ENCODE measurements around the gene RPL22.

Gene RPL22

GRCh38 chr1:6183520-6183989, 15.8 kb downstream of the RPL22 start:
- Histone ChIP-seq H3K4me2 (ENCODE audit: low read depth, low read length) (no peak overlapping the region), H3K36me3 (replicated peaks; ENCODE audit: insufficient read depth, low read length) (no peaks in the 10 kb centered on the region), H2AFZ (ENCODE audit: low read length) (no peak overlapping the region), H3K27ac (ENCODE audit: low read length) (no peak overlapping the region), H3K9me3 (replicated peaks; ENCODE audit: insufficient read depth, low read length) (no peaks in the 10 kb centered on the region), H3K9me2 (replicated peaks; ENCODE audit: insufficient read depth, low read length) (no peaks in the 10 kb centered on the region), H3K79me2 (ENCODE audit: low read length) (peaks cover 15% of the 10 kb centered on the region), H3K27me3 (replicated peaks; ENCODE audit: insufficient read depth, low read length) (peaks cover 18% of the 10 kb centered on the region), H3K9ac (ENCODE audit: low read length) (no peak overlapping the region), H4K20me1 (ENCODE audit: insufficient read depth, low read length) (peaks cover 26% of the 10 kb centered on the region), H3F3A (ENCODE audit: insufficient read depth, low read length) (peaks cover 16% of the 10 kb centered on the region), H3K4me3 (ENCODE audit: low read length) (no peak overlapping the region), H3K4me1 (ENCODE audit: low read length) (no peaks in the 10 kb centered on the region)
- no peak for TF ChIP-seq EZH2 (optimal IDR thresholded peaks at IDR 0.05; ENCODE audit: low read depth, low read length)
- TF ChIP-seq CTCF (IDR thresholded peaks at IDR 0.05; ENCODE audit: low read length): no peak
- TF ChIP-seq EZH2phosphoT487 (IDR thresholded peaks at IDR 0.05; ENCODE audit: low read length): no peak
- DNase-seq: no peak

GRCh38 chr1:6181347-6181770, 18.0 kb downstream of the RPL22 start:
- no peak overlapping the region for H3K9ac ChIP-seq (ENCODE audit: low read length)
- no peak for DNase-seq
- H3K9me2 ChIP-seq (replicated peaks; ENCODE audit: insufficient read depth, low read length): no peaks in the 10 kb centered on the region
- no peak overlapping the region for H3K4me3 ChIP-seq (ENCODE audit: low read length)
- peaks cover 11% of the 10 kb centered on the region; the same call in 1 of the 2 replicates for H4K20me1 ChIP-seq (ENCODE audit: insufficient read depth, low read length)
- H2AFZ ChIP-seq (ENCODE audit: low read length): no peak overlapping the region
- H3K27ac ChIP-seq (ENCODE audit: low read length): no peak overlapping the region
- peaks cover 16% of the 10 kb centered on the region for H3F3A ChIP-seq (ENCODE audit: insufficient read depth, low read length)
- H3K79me2 ChIP-seq (ENCODE audit: low read length): no peaks in the 10 kb centered on the region
- no peaks in the 10 kb centered on the region for H3K4me1 ChIP-seq (ENCODE audit: low read length)
- no peaks in the 10 kb centered on the region for H3K9me3 ChIP-seq (replicated peaks; ENCODE audit: insufficient read depth, low read length)
- H3K4me2 ChIP-seq (ENCODE audit: low read depth, low read length): no peak overlapping the region
- peaks cover 40% of the 10 kb centered on the region for H3K27me3 ChIP-seq (replicated peaks; ENCODE audit: insufficient read depth, low read length)
- H3K36me3 ChIP-seq (replicated peaks; ENCODE audit: insufficient read depth, low read length): no peaks in the 10 kb centered on the region
- no peak for TF ChIP-seq EZH2phosphoT487 (IDR thresholded peaks at IDR 0.05; ENCODE audit: low read length)
- no peak for TF ChIP-seq EZH2 (optimal IDR thresholded peaks at IDR 0.05; ENCODE audit: low read depth, low read length)
- TF ChIP-seq CTCF (IDR thresholded peaks at IDR 0.05; ENCODE audit: low read length): no peak

GRCh38 chr1:6180707-6181311, 18.6 kb downstream of the RPL22 start:
- no peak overlapping the region for H3K4me2 ChIP-seq (ENCODE audit: low read depth, low read length)
- DNase-seq: no peak
- H3K9me2 ChIP-seq (replicated peaks; ENCODE audit: insufficient read depth, low read length): no peaks in the 10 kb centered on the region
- no peak for TF ChIP-seq EZH2phosphoT487 (IDR thresholded peaks at IDR 0.05; ENCODE audit: low read length)
- TF ChIP-seq CTCF (IDR thresholded peaks at IDR 0.05; ENCODE audit: low read length): no peak
- no peak for TF ChIP-seq EZH2 (optimal IDR thresholded peaks at IDR 0.05; ENCODE audit: low read depth, low read length)
- no peak overlapping the region for H3K9ac ChIP-seq (ENCODE audit: low read length)
- peaks cover 9% of the 10 kb centered on the region; the same call in 1 of the 2 replicates for H4K20me1 ChIP-seq (ENCODE audit: insufficient read depth, low read length)
- no peak overlapping the region for H2AFZ ChIP-seq (ENCODE audit: low read length)
- no peaks in the 10 kb centered on the region for H3K79me2 ChIP-seq (ENCODE audit: low read length)
- no peaks in the 10 kb centered on the region for H3K4me1 ChIP-seq (ENCODE audit: low read length)
- H3K36me3 ChIP-seq (replicated peaks; ENCODE audit: insufficient read depth, low read length): no peaks in the 10 kb centered on the region
- no peak overlapping the region for H3K27ac ChIP-seq (ENCODE audit: low read length)
- H3F3A ChIP-seq (ENCODE audit: insufficient read depth, low read length): peaks cover 13% of the 10 kb centered on the region
- H3K4me3 ChIP-seq (ENCODE audit: low read length): no peak overlapping the region
- H3K9me3 ChIP-seq (replicated peaks; ENCODE audit: insufficient read depth, low read length): no peaks in the 10 kb centered on the region
- peaks cover 45% of the 10 kb centered on the region for H3K27me3 ChIP-seq (replicated peaks; ENCODE audit: insufficient read depth, low read length)

Data from MM.1S (cell line).